ENCODE results near the gene NT5DC2. TPM values are rescaled to one million over a fixed set of nuclear protein-coding genes. Genes with fewer than 3 reads are reported as not detected.
"Not testable (repeated sequence)": the region's sequence is repeated elsewhere in the genome, so short reads cannot be mapped to it uniquely, and the experiment has no call there.

Gene NT5DC2
- total RNA-seq, 1 experiment from 2014 or later = 120 TPM

- DNase-seq (ENCODE audit: low spot score) = no peak
Measured at GRCh38 chr3:52537165-52537620, 3.5 kb upstream of the NT5DC2 start.

GRCh38 chr3:52536369-52537164 lies 2.9 kb upstream of the NT5DC2 start, which contains the start of gene UQCC5:
TSS of gene UQCC5 (plus strand) at chr3:52536605. CDS start at chr3:52536756, 151 bp downstream.
- DNase-seq (ENCODE audit: low spot score) = peak; percentile 93

GRCh38 chr3:52536112-52536368 lies 2.4 kb upstream of the NT5DC2 start:
- DNase-seq (ENCODE audit: low spot score) = no peak

GRCh38 chr3:52535411-52536111 lies 1.9 kb upstream of the NT5DC2 start:
- DNase-seq (ENCODE audit: low spot score) = no peak

- DNase-seq (ENCODE audit: low spot score) = peak; percentile 29
Measured at GRCh38 chr3:52534281-52535183, 875 bp upstream of the NT5DC2 start.

GRCh38 chr3:52532838-52533622 lies 627 bp downstream of the NT5DC2 start:
- peak; percentile 23 for DNase-seq (ENCODE audit: low spot score)

DNA sequence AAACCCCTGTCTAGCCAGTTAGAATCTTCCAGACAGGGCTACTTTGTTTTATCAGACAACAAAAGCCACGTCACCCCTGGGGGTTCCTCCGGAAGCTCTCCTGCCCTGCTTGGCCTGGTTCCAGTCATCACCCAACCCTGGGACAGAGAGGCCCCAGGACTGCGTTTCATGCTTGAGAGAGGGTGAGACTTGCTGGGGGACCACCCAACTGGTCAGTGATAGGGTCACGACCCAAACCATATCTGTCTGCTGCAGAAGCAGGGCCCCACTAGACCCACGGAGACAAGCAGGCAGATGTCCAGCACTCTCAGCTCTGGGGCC lies 1.2 kb downstream of the NT5DC2 start:
- peak; percentile 35 for DNase-seq (ENCODE audit: low spot score)

- DNase-seq (ENCODE audit: low spot score) = no peak
Measured at GRCh38 chr3:52531860-52532516, 1.7 kb downstream of the NT5DC2 start.

- no peak for DNase-seq (ENCODE audit: low spot score)
Measured at GRCh38 chr3:52530918-52531826, 2.5 kb downstream of the NT5DC2 start.

DNA sequence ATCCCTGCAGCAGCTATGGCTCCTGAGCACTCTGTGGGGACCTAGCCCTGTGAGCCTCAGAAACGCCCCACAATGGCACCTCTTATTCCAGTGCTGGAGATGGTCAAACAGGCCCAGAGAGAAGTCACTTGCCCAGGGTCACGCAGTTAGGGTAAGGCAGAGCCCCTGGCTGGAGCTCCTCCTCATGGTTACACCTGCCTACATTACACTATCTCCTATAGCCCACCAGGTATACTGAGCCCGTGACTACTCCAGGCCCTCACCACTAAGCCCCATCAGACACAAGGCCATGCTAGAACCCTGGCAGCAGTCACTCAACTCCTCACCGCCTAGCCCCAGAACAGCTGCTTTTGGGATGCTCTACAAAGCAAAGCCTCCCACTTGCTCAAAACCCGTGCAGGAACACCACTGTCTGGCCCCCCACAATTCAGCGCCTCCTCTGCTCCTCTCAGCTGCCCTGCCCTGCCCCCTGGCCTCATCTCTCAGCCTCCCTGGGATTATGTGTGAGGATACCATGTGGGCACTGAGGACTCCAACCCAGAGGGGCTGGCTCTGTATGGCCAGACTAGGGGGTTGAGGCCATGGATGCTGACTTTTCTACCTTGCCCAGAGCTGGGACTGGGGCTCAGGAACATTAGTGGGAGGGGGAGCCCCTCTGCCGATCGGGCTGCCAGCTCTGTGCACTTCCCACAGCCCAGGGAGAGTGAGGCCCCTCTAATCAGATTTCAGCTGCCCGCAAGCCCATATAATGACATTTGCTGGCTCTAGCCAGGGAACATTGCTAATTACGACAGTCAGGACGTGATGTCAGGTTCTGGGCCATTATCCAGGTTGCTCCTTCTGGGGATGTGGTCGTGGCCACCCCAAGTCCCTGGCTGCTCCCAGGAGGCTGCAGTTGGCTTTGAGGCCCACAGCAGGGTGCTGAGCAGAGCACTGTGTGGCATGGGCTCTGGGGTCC lies 4.0 kb downstream of the NT5DC2 start:
- no peak for DNase-seq (ENCODE audit: low spot score)

GRCh38 chr3:52528586-52529375 lies 4.9 kb downstream of the NT5DC2 start:
- no peak for DNase-seq (ENCODE audit: low spot score)

- DNase-seq (ENCODE audit: low spot score) = no peak
Measured at GRCh38 chr3:52527732-52528585, 5.7 kb downstream of the NT5DC2 start.

- DNase-seq (ENCODE audit: low spot score) = no peak
Measured at GRCh38 chr3:52527039-52527731, 6.5 kb downstream of the NT5DC2 start.

DNA sequence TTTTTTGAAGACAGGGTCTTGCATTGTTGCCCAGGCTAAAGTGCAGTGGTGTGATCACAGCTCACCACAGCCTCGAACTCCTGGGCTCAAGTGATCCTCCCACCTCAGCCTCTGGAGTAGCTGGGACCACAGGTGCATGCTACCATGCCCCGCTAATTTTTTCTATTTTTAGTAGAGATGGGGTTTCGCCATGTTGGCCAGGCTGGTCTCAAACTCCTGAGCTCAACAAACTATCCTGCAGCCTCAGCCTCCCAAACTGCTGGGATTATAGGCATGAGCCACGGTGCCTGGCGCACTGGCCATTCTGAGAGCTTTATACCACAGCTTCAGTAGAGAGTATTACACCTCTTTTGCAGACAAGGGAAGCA lies 7.0 kb downstream of the NT5DC2 start:
- DNase-seq (ENCODE audit: low spot score) = not testable (repeated sequence)

- DNase-seq (ENCODE audit: low spot score) = no peak
Measured at GRCh38 chr3:52525680-52526561, 7.7 kb downstream of the NT5DC2 start.
